ENCODE measurements around the gene UBAC2.

GRCh38 chr13:99161512-99161911 is 39.1 kb upstream of the UBAC2 start:
- TF ChIP-seq POLR2A (IDR thresholded peaks at IDR 0.05; ENCODE audit: low read depth, low read length) (no peak), POLR2AphosphoS5 (IDR thresholded peaks at IDR 0.05; ENCODE audit: low read depth, low read length) (no peak), TAF1 (IDR thresholded peaks at IDR 0.05; ENCODE audit: borderline replicate concordance, low read depth, low read length) (no peak)
